HG03521 (cell line): ENCODE measurements around the gene OSER1.

Experiments
- ATAC-seq: cut with Tn5 transposase; IDR thresholded peaks from one replicate; pipeline ENCODE4 v1.9.1; 2021; ENCODE audit warnings: mild to moderate bottlenecking, moderate library complexity; ENCODE audit not compliant: unreplicated experiment

Gene OSER1

DNA sequence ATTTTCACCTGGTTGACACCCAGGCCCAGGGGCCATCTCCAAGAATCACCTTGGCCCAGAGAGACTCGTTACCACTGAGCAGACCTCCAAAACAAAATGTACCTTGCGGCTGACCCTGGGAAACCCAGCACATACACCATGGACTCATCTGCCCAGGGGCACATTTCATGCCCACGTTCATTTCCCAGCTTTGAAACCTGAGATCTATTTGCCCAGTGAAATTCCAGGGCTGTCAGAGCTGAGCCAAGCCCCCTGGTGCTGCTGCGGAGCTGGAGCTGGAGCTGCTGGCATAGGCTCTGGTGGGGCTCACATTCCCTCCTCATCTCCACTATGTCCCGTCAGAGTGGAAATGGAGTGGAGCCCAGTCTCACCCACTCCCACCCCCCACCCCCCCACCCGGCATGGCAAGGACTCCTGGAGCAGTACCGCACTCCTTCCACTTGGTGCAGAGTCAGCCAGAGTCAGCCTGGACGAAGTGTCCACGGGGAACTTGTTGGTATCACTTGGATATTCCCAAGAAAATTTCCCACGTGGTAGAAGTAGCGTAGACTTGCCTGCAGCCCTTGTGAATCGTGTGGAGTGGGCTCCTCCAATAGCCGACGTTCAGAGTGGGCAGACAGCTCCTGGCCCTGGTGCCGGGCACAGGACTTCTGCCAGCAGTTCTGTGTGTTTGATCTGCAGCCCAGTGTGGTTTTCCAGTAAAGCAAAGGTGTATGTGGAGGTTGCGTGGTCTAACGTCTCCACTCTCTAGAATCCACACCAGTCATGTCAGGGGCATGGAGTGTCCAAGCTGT is 18.1 kb upstream of the OSER1 start:
- ATAC-seq, result no peak

DNA sequence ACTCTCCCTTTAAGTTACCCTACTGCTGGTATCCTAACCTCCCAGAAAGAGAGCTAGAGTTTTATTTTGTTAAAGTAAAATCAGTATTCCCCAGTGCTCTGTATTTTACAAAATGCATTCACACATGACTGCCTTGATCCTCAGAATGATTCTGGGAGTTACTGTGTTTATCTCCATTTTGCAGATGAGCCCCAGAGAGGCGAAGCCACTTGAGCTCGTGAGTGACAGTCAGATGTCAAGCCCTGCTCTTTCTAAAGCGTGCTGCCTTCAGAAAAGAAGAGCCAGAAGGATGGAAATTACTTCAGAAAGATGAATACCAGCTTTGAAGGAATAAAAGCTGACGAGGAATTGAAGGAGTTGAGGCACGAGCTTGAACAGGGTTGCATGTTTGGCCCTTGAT is 14.1 kb upstream of the OSER1 start:
- ATAC-seq, result no peak

- no peak for ATAC-seq
Measured at GRCh38 chr20:44223721-44224120, 13.2 kb upstream of the OSER1 start.

DNA sequence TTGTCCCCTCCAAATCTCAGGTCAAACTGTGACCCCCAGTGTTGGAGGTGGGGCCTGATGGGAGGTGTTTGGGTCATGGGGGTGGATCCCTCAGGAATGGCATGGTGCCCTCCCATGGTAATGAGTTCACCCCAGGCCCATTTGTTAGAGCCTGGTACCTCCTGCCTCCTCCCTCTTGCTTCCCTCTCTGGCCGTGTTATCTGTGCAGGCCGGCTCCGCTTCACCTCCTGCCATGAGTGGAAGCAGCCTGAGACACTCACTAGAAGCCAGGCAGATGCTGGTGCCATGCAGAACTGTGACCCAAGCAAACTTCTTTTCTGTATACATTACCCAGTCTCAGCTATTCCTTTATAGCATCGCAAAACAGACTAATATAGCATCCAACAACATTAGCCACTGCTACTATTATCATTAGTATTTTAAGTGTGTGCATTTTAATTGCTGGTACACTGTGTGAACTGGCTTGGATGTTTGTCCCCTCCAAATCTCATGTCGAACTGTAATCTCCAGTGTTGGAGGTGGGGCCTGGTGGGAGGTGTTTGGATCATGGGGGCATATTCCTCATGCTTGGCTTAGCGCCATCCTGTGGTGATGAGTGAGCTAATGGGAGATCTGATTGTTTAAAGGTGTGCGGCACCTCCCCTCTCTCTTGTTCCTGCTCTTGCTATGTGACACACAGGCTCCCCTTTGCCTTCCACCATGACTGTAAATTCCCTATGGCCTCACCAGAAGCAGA is 12.2 kb upstream of the OSER1 start:
- ATAC-seq, result no peak

- no peak for ATAC-seq
Measured at GRCh38 chr20:44222027-44222426, 11.5 kb upstream of the OSER1 start.

- no peak for ATAC-seq
Measured at GRCh38 chr20:44221368-44221954, 10.9 kb upstream of the OSER1 start.

- ATAC-seq, result no peak
Measured at GRCh38 chr20:44219791-44220190, 9.2 kb upstream of the OSER1 start.

DNA sequence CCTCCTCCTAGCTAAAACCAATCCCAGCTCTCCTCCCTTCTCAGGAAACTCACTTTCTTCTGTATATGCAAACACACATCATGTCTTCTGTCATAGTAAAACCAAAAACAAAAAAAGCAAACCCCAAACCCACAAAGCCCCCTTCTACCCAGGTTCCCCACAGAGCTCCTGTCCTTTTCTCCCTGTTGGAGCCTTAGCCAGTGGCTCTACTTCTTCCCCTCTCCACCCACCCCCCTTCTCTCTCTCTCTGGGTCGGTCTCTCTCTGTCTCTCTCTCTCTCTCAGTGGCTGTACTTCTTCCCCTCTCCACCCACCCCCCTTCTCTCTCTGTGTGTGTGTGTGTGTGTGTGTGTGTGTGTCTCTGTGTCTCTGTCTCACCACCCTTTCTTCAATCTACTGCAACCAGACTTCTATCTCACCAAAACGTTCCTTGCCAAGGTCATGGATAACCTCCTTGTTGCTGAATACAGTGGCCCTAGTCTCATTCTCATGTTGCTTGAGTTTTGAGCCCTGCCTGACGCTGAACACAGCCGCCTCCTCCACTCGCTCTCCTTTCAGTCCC is 8.7 kb upstream of the OSER1 start:
- no peak for ATAC-seq

GRCh38 chr20:44218446-44218845 is 7.9 kb upstream of the OSER1 start:
- ATAC-seq, result no peak

GRCh38 chr20:44217342-44218092 is 6.9 kb upstream of the OSER1 start:
- no peak for ATAC-seq

- no peak for ATAC-seq
Measured at GRCh38 chr20:44215125-44215524, 4.6 kb upstream of the OSER1 start.

GRCh38 chr20:44212792-44213191 is 2.2 kb upstream of the OSER1 start:
- no peak for ATAC-seq

GRCh38 chr20:44211177-44212039 is 837 bp upstream of the OSER1 start:
- ATAC-seq, result no peak

DNA sequence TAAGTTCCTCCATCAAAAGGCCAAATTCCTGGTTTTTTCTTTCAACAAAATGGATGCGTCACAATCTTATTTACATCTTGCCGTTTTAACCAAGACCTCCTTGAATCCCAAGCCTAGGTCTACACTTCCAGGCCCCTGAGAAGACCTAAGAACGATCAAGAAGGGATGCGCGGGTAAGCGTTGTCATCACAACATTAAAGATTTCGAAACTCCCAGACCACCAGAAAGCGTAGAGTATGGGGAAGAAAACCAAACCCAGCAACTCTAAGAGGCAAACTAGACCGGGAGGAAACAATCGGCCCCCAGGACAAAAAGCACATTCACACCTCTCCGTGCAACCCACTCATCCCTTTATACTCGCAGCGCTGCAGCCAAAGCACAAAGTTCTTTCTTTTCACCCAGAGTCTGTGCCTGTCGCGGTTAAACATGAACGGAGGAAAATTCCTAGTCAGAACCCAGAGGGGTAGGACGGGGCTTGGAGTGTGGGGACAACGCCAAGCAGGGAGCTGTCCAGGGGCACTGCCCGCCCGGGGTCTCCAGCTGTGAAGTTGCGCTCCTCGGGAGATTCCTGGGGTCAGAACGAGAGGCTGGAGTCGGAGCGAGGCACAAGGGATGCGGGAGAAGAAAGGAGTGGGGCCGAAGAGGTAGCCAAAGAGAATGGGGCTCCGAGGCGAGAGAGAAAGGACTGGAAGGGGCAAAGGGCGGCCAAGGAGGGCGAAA is 725 bp downstream of the OSER1 start:
- ATAC-seq, result peak; percentile 1

GRCh38 chr20:44208770-44209169 is 1.8 kb downstream of the OSER1 start:
- ATAC-seq, result no peak

DNA sequence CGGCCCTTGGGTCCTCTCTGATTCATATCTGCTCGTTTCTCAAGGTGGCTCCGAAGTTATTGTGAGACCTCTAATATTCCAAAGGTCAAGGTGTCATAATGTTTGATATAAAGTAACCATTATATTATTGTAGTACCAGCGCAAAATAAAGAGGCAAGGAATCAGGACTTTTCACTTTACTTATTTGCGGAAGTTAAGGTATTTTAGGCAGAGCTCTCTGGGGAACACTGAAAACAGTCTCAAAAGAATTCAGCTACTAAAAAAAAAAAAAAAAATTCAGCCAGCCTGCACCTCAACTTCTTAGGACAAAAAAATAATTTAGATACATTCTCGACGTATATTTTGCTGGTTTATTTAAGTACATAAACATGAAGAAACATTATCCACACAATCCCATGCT is 2.4 kb downstream of the OSER1 start:
- no peak for ATAC-seq

GRCh38 chr20:44207126-44207723 is 3.3 kb downstream of the OSER1 start:
- ATAC-seq, result no peak

DNA sequence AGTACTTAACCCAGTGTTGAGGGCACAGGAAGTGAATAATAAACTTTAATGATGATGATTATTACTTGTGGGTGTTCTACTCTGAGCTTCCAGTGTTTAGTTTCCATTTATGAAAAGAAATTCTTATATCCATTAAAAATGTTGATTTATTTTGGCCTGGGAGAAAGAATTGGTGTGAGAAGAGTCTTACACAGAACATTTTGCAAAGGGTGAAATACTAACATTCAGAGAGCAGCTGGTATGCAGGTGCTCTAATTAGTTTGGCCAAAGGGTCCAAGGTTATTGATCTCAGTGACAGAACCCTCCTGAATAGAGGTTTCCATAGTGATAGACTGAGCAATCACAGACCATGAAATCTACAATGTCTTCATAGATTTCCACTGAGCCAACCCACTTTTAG is 4.4 kb downstream of the OSER1 start:
- ATAC-seq, result no peak

- ATAC-seq, result no peak
Measured at GRCh38 chr20:44204832-44205215, 5.7 kb downstream of the OSER1 start.
